SK-N-SH treated with all-trans-retinoic acid at 6 μM for 48 hours (cell line): ENCODE data around the gene PCMTD2.

Source experiments
- ARNTL ChIP-seq: fragments of 450-650 bp; formaldehyde crosslinking; IDR thresholded peaks from 2 replicates; pipeline ENCODE4 v1.5.0; 2020; ENCODE audit warnings: low read depth, mild to moderate bottlenecking, moderate library complexity, borderline replicate concordance
- ISL1 ChIP-seq: fragments of 250-450 bp; sonication (Bioruptor Pico); IDR thresholded peaks from 2 replicates; pipeline ENCODE4 v2.1.2; 2022; ENCODE audit warnings: mild to moderate bottlenecking, moderate library complexity
- OSR1 ChIP-seq: fragments of 250-450 bp; sonication (Bioruptor Pico); IDR thresholded peaks from 2 replicates; pipeline ENCODE4 v1.8.0; 2022; ENCODE audit warnings: moderate library complexity, mild to moderate bottlenecking, inconsistent platforms
- ZFP30 ChIP-seq: fragments of 450-650 bp; formaldehyde crosslinking; IDR thresholded peaks from 2 replicates; pipeline ENCODE4 v1.5.0; 2022; ENCODE audit warnings: mild to moderate bottlenecking, moderate library complexity
- ZNF565 ChIP-seq: fragments of 450-650 bp; formaldehyde crosslinking; conservative IDR thresholded peaks from 2 replicates; pipeline ENCODE4 v1.5.0; 2020; ENCODE audit warnings: low read depth, mild to moderate bottlenecking, moderate library complexity
- TF ChIP-seq, protein P1 (sequence below): fragments of 250-450 bp; sonication (Bioruptor Pico); IDR thresholded peaks from 2 replicates; pipeline ENCODE4 v1.5.0; 2020; ENCODE audit warnings: mild to moderate bottlenecking, moderate library complexity

GRCh38 chr20:64206614-64207013, 48.9 kb upstream of the PCMTD2 start:
- TF ChIP-seq ZNF565, result no peak
- no peak for TF ChIP-seq ISL1 (CRISPR knock-in tag)
- TF ChIP-seq OSR1, result no peak
- no peak for TF ChIP-seq ZFP30 (CRISPR knock-in tag)
- TF ChIP-seq, protein P1, sequence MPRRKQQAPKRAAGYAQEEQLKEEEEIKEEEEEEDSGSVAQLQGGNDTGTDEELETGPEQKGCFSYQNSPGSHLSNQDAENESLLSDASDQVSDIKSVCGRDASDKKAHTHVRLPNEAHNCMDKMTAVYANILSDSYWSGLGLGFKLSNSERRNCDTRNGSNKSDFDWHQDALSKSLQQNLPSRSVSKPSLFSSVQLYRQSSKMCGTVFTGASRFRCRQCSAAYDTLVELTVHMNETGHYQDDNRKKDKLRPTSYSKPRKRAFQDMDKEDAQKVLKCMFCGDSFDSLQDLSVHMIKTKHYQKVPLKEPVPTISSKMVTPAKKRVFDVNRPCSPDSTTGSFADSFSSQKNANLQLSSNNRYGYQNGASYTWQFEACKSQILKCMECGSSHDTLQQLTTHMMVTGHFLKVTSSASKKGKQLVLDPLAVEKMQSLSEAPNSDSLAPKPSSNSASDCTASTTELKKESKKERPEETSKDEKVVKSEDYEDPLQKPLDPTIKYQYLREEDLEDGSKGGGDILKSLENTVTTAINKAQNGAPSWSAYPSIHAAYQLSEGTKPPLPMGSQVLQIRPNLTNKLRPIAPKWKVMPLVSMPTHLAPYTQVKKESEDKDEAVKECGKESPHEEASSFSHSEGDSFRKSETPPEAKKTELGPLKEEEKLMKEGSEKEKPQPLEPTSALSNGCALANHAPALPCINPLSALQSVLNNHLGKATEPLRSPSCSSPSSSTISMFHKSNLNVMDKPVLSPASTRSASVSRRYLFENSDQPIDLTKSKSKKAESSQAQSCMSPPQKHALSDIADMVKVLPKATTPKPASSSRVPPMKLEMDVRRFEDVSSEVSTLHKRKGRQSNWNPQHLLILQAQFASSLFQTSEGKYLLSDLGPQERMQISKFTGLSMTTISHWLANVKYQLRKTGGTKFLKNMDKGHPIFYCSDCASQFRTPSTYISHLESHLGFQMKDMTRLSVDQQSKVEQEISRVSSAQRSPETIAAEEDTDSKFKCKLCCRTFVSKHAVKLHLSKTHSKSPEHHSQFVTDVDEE (CRISPR knock-in tag), result no peak
- TF ChIP-seq ARNTL, result no peak
